ENCODE results near the gene HRG. TPM values are rescaled to one million over a fixed set of nuclear protein-coding genes. Genes with fewer than 3 reads are reported as not detected.

The HRG gene
- total RNA-seq, 1 experiment from 2014 or later = not detected

GRCh38 chr3:186635532-186635931 lies 30.3 kb upstream of the HRG start:
- no peak for DNase-seq (ENCODE audit: low read depth)
- in situ Hi-C loops (cut with HindIII; ENCODE audit: low pct_unique_long_range_greater_than_20kb, low sequenced_read_pairs) = no loop called here

GRCh38 chr3:186636536-186636935 lies 29.3 kb upstream of the HRG start:
- in situ Hi-C loops (cut with HindIII; ENCODE audit: low pct_unique_long_range_greater_than_20kb, low sequenced_read_pairs) = no loop called here
- no peak for DNase-seq (ENCODE audit: low read depth)

GRCh38 chr3:186637686-186638085 lies 28.1 kb upstream of the HRG start:
- DNase-seq (ENCODE audit: low read depth) = no peak
- in situ Hi-C loops (cut with HindIII; ENCODE audit: low pct_unique_long_range_greater_than_20kb, low sequenced_read_pairs) = no loop called here

- DNase-seq (ENCODE audit: low read depth) = no peak
- in situ Hi-C loops (cut with HindIII; ENCODE audit: low pct_unique_long_range_greater_than_20kb, low sequenced_read_pairs) = no loop called here
Measured at GRCh38 chr3:186638259-186638658, 27.6 kb upstream of the HRG start.

GRCh38 chr3:186639778-186640472 lies 25.9 kb upstream of the HRG start, which contains the start of gene FETUB:
Gene FETUB, plus strand, starts transcription at chr3:186640399. Its CDS starts 62 bp downstream, at chr3:186640461.
- no peak for DNase-seq (ENCODE audit: low read depth)
- in situ Hi-C loops (cut with HindIII; ENCODE audit: low pct_unique_long_range_greater_than_20kb, low sequenced_read_pairs) = no loop called here

GRCh38 chr3:186640473-186640818 lies 25.4 kb upstream of the HRG start:
- no peak for DNase-seq (ENCODE audit: low read depth)
- in situ Hi-C loops (cut with HindIII; ENCODE audit: low pct_unique_long_range_greater_than_20kb, low sequenced_read_pairs) = no loop called here

GRCh38 chr3:186640929-186641328 lies 24.9 kb upstream of the HRG start:
- DNase-seq (ENCODE audit: low read depth) = no peak
- in situ Hi-C loops (cut with HindIII; ENCODE audit: low pct_unique_long_range_greater_than_20kb, low sequenced_read_pairs) = no loop called here

- no peak for DNase-seq (ENCODE audit: low read depth)
- in situ Hi-C loops (cut with HindIII; ENCODE audit: low pct_unique_long_range_greater_than_20kb, low sequenced_read_pairs) = no loop called here
Measured at GRCh38 chr3:186642014-186642413, 23.8 kb upstream of the HRG start.

GRCh38 chr3:186643493-186643892 lies 22.3 kb upstream of the HRG start:
- no peak for DNase-seq (ENCODE audit: low read depth)
- in situ Hi-C loops (cut with HindIII; ENCODE audit: low pct_unique_long_range_greater_than_20kb, low sequenced_read_pairs) = no loop called here

GRCh38 chr3:186644683-186645082 lies 21.1 kb upstream of the HRG start:
- no peak for DNase-seq (ENCODE audit: low read depth)
- in situ Hi-C loops (cut with HindIII; ENCODE audit: low pct_unique_long_range_greater_than_20kb, low sequenced_read_pairs) = no loop called here

- no peak for DNase-seq (ENCODE audit: low read depth)
- in situ Hi-C loops (cut with HindIII; ENCODE audit: low pct_unique_long_range_greater_than_20kb, low sequenced_read_pairs) = no loop called here
Measured at GRCh38 chr3:186646106-186646505, 19.7 kb upstream of the HRG start.

- DNase-seq (ENCODE audit: low read depth) = no peak
- in situ Hi-C loops (cut with HindIII; ENCODE audit: low pct_unique_long_range_greater_than_20kb, low sequenced_read_pairs) = no loop called here
Measured at GRCh38 chr3:186646841-186647240, 19.0 kb upstream of the HRG start.

GRCh38 chr3:186648851-186649250 lies 17.0 kb upstream of the HRG start:
- DNase-seq (ENCODE audit: low read depth) = no peak
- in situ Hi-C loops (cut with HindIII; ENCODE audit: low pct_unique_long_range_greater_than_20kb, low sequenced_read_pairs) = no loop called here

GRCh38 chr3:186651678-186652215 lies 14.1 kb upstream of the HRG start:
- no peak for DNase-seq (ENCODE audit: low read depth)
- in situ Hi-C loops (cut with HindIII; ENCODE audit: low pct_unique_long_range_greater_than_20kb, low sequenced_read_pairs) = no loop called here

- no peak for DNase-seq (ENCODE audit: low read depth)
- in situ Hi-C loops (cut with HindIII; ENCODE audit: low pct_unique_long_range_greater_than_20kb, low sequenced_read_pairs) = no loop called here
Measured at GRCh38 chr3:186653080-186653707, 12.6 kb upstream of the HRG start.

- in situ Hi-C loops (cut with HindIII; ENCODE audit: low pct_unique_long_range_greater_than_20kb, low sequenced_read_pairs) = no loop called here
- no peak for DNase-seq (ENCODE audit: low read depth)
Measured at GRCh38 chr3:186653984-186654383, 11.8 kb upstream of the HRG start.

- in situ Hi-C loops (cut with HindIII; ENCODE audit: low pct_unique_long_range_greater_than_20kb, low sequenced_read_pairs) = no loop called here
- no peak for DNase-seq (ENCODE audit: low read depth)
Measured at GRCh38 chr3:186663361-186664118, 2.3 kb upstream of the HRG start.

GRCh38 chr3:186664119-186664495 lies 1.7 kb upstream of the HRG start:
- DNase-seq (ENCODE audit: low read depth) = no peak
- in situ Hi-C loops (cut with HindIII; ENCODE audit: low pct_unique_long_range_greater_than_20kb, low sequenced_read_pairs) = no loop called here

GRCh38 chr3:186664506-186664905 lies 1.3 kb upstream of the HRG start:
- DNase-seq (ENCODE audit: low read depth) = no peak
- in situ Hi-C loops (cut with HindIII; ENCODE audit: low pct_unique_long_range_greater_than_20kb, low sequenced_read_pairs) = no loop called here

All from Caki2 (cell line).